Subcutaneous adipose tissue (tissue), 4 donors: ENCODE data around the gene TOLLIP. TPM values are rescaled to one million over a fixed set of nuclear protein-coding genes. Genes with fewer than 3 reads are reported as not detected.

ENCODE experiments used
- CTCF ChIP-seq: fragments of 450-650 bp; IDR thresholded peaks from one replicate; pipeline ENCODE4 v1.5.1; 2016; ENCODE audit warnings: low read depth, mild to moderate bottlenecking, control low read depth, antibody characterized with exemption, moderate library complexity
- total RNA-seq, 4 donors: library from RNA; depleted of rRNA; stranded (reverse); fragments of >200 nt; gene quantifications; one replicate each; pipeline ENCODE4 v1.1.0, GENCODE V29; 2016

The TOLLIP gene
- total RNA-seq, 4 donors from 2014 or later = 20.5 to 40.9 (median 27.4) TPM

DNA sequence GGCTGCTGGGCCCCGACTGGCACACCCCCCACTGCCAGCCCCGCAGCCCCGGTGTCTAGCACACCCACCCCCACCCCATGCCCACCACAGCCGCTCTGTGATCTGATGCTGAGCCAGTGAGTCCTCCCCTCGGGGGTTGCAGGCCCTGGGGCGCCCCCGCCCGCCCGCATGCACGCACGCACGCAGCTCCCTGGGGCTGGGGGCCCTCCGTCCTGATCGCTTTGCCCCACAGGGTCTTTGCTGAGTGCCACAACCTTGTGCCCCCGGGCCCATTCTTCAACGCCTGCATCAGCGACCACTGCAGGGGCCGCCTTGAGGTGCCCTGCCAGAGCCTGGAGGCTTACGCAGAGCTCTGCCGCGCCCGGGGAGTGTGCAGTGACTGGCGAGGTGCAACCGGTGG is 54.3 kb downstream of the TOLLIP start:
- no peak for TF ChIP-seq CTCF

- TF ChIP-seq CTCF = no peak
Observed at GRCh38 chr11:1254733-1255132, 54.7 kb downstream of the TOLLIP start.

DNA sequence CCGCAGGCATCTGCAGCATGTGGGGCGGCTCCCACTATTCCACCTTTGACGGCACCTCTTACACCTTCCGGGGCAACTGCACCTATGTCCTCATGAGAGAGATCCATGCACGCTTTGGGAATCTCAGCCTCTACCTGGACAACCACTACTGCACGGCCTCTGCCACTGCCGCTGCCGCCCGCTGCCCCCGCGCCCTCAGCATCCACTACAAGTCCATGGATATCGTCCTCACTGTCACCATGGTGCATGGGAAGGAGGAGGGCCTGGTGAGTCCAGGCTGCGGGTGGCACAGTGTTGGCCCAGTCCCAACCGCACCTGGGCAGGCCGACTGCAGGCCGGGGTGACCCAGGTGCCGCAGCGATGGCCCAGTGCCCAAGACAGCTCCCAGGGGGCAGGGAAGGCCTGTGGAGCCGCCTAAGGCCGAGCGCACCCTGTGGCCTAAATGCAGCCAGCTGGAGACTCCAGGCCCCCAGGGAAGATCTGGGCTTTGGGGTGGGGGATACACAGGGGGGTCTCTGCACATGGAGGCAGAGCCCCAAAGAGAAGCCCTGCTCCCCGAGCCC is 55.3 kb downstream of the TOLLIP start:
- no peak for TF ChIP-seq CTCF

- no peak for TF ChIP-seq CTCF
Observed at GRCh38 chr11:1253103-1253485, 56.3 kb downstream of the TOLLIP start.

GRCh38 chr11:1252371-1253102 is 56.9 kb downstream of the TOLLIP start:
- TF ChIP-seq CTCF = no peak

- TF ChIP-seq CTCF = no peak
Observed at GRCh38 chr11:1251236-1251770, 58.1 kb downstream of the TOLLIP start.

GRCh38 chr11:1242289-1242688 is 67.1 kb downstream of the TOLLIP start:
- TF ChIP-seq CTCF = no peak
